HG03442 (cell line): ENCODE data around the gene CA9.

Experiments
- ATAC-seq: cut with Tn5 transposase; IDR thresholded peaks from one replicate; pipeline ENCODE4 v1.9.1; 2021; ENCODE audit warnings: mild to moderate bottlenecking, moderate library complexity; ENCODE audit not compliant: unreplicated experiment

The CA9 gene

GRCh38 chr9:35651956-35652828, 21.5 kb upstream of the CA9 start:
- ATAC-seq = no peak

- no peak for ATAC-seq
These were observed 20.9 kb upstream of the CA9 start for GRCh38 chr9:35652829-35653209.

GRCh38 chr9:35653611-35654010, 20.1 kb upstream of the CA9 start:
- ATAC-seq = no peak

GRCh38 chr9:35656348-35656747, 17.4 kb upstream of the CA9 start:
- ATAC-seq = no peak

- ATAC-seq = no peak
These were observed 16.7 kb upstream of the CA9 start for GRCh38 chr9:35656831-35657545.

GRCh38 chr9:35657546-35658136, 16.1 kb upstream of the CA9 start, which contains the start of gene RMRP:
Gene RMRP (minus strand): TSS chr9:35658019.
- ATAC-seq = peak; percentile 89

GRCh38 chr9:35658137-35658967, 15.4 kb upstream of the CA9 start, which contains the start of gene CCDC107:
Gene CCDC107 (plus strand): TSS chr9:35658292. CDS start chr9:35658380, 88 bp downstream.
- peak; percentile 50 for ATAC-seq

GRCh38 chr9:35658968-35659220, 14.8 kb upstream of the CA9 start:
- no peak for ATAC-seq

- no peak for ATAC-seq
These were observed 14.4 kb upstream of the CA9 start for GRCh38 chr9:35659340-35659739.

GRCh38 chr9:35660966-35661415, 12.7 kb upstream of the CA9 start:
- no peak for ATAC-seq

GRCh38 chr9:35661756-35662350, 11.9 kb upstream of the CA9 start:
- ATAC-seq = no peak

- ATAC-seq = no peak
These were observed 11.3 kb upstream of the CA9 start for GRCh38 chr9:35662437-35662836.

- ATAC-seq = peak; percentile 78
These were observed 8.9 kb upstream of the CA9 start, which contains the start of gene ARHGEF39 for GRCh38 chr9:35664531-35665470. Gene ARHGEF39 (minus strand): TSS chr9:35665195. CDS start chr9:35665169, 26 bp downstream.

GRCh38 chr9:35665471-35665818, 8.3 kb upstream of the CA9 start:
- no peak for ATAC-seq

GRCh38 chr9:35666045-35666444, 7.7 kb upstream of the CA9 start:
- ATAC-seq = no peak

- no peak for ATAC-seq
These were observed 7.2 kb upstream of the CA9 start for GRCh38 chr9:35666549-35666948.

- ATAC-seq = no peak
These were observed 5.8 kb upstream of the CA9 start for GRCh38 chr9:35667939-35668338.

- ATAC-seq = no peak
These were observed 4.2 kb upstream of the CA9 start for GRCh38 chr9:35669331-35670145.

- ATAC-seq = no peak
These were observed 265 bp downstream of the CA9 start for GRCh38 chr9:35674025-35674361.
